Keratinocyte (primary cell): ENCODE results near the gene ZNF701. TPM values are rescaled to one million over a fixed set of nuclear protein-coding genes. Genes with fewer than 3 reads are reported as not detected.
"Not testable (repeated sequence)": the region's sequence is repeated elsewhere in the genome, so short reads cannot be mapped to it uniquely, and the experiment has no call there.

Experiments used
- DNase-seq: peaks from one replicate; pipeline ENCODE4 v3.0.0-alpha.2; 2011; ENCODE audit warnings: low read depth, missing footprints, low spot score
- FAIRE-seq: peaks from 2 replicates; lab custom pipeline; 2011; peaks lifted over from hg19 to GRCh38; lab: Jason Lieb, UNC
- H2AFZ ChIP-seq: 2 replicates; pipeline ENCODE4 v1.6.0; 2012; ENCODE audit warnings: low read length, control low read depth, inconsistent platforms; ENCODE audit not compliant: control insufficient read depth
- H3K27ac ChIP-seq: 2 replicates; pipeline ENCODE4 v1.5.1; 2011; ENCODE audit warnings: low read length; ENCODE audit not compliant: control insufficient read depth, insufficient read depth
- H3K27me3 ChIP-seq: 3 replicates; pipeline ENCODE4 v1.6.0; 2011; ENCODE audit warnings: low read length; ENCODE audit not compliant: control insufficient read depth, insufficient read depth; ENCODE audit errors: extremely low read depth
- H3K36me3 ChIP-seq, 2 experiments: 2 replicates in 1 of 2; 3 replicates in 1 of 2; pipeline ENCODE4 v1.5.1; 2011; ENCODE audit warnings: low read length in 2 of 2, mild to moderate bottlenecking in 1 of 2; ENCODE audit not compliant: control insufficient read depth in 2 of 2, insufficient read depth in 2 of 2; ENCODE audit errors: extremely low read depth in 1 of 2
- H3K4me1 ChIP-seq: 3 replicates; pipeline ENCODE4 v1.5.1; 2011; ENCODE audit warnings: low read length; ENCODE audit not compliant: control insufficient read depth, insufficient read depth; ENCODE audit errors: extremely low read depth
- H3K4me2 ChIP-seq: 3 replicates; pipeline ENCODE4 v1.6.0; 2011; ENCODE audit warnings: low read depth, low read length; ENCODE audit not compliant: control insufficient read depth, insufficient read depth; ENCODE audit errors: extremely low read depth
- H3K4me3 ChIP-seq, 3 experiments: fragments of 200-600 bp in 1 of 3; sonication (generic) in 1 of 3; 2 replicates in 2 of 3; 3 replicates in 1 of 3; pipeline ENCODE4 v1.5.1; 2011 to 2016; ENCODE audit warnings: low read length in 3 of 3, mild to moderate bottlenecking in 3 of 3, control low read depth in 2 of 3, inconsistent platforms in 1 of 3, low read depth in 1 of 3, mixed read lengths in 1 of 3, mixed run types in 1 of 3, moderate library complexity in 1 of 3; ENCODE audit not compliant: control insufficient read depth in 2 of 3, insufficient read depth in 2 of 3; ENCODE audit errors: extremely low read depth in 1 of 3
- H3K79me2 ChIP-seq: 2 replicates; pipeline ENCODE4 v1.6.0; 2012; ENCODE audit warnings: low read length; ENCODE audit not compliant: control insufficient read depth, insufficient read depth
- H3K9ac ChIP-seq: 3 replicates; pipeline ENCODE4 v1.6.0; 2011; ENCODE audit warnings: low read length; ENCODE audit not compliant: control insufficient read depth, insufficient read depth; ENCODE audit errors: extremely low read depth
- H3K9me1 ChIP-seq: 3 replicates; pipeline ENCODE4 v1.6.0; 2011; ENCODE audit warnings: low read length; ENCODE audit not compliant: control insufficient read depth, insufficient read depth; ENCODE audit errors: extremely low read depth
- H3K9me3 ChIP-seq: 2 replicates; pipeline ENCODE4 v1.5.1; 2012; ENCODE audit warnings: low read depth, low read length; ENCODE audit not compliant: control insufficient read depth
- H4K20me1 ChIP-seq: 3 replicates; pipeline ENCODE4 v1.6.0; 2011; ENCODE audit warnings: low read length; ENCODE audit not compliant: control insufficient read depth, insufficient read depth; ENCODE audit errors: extremely low read depth
- CTCF ChIP-seq, 3 experiments: IDR thresholded peaks in 1 of 3; conservative IDR thresholded peaks in 1 of 3; optimal IDR thresholded peaks in 1 of 3; 2 replicates in 2 of 3; 3 replicates in 1 of 3; pipeline versions ENCODE3 to v1.5.1; 2011; ENCODE audit warnings: low read length in 3 of 3, mild to moderate bottlenecking in 3 of 3, moderate library complexity in 2 of 3, control low read depth in 1 of 3, inconsistent platforms in 1 of 3; ENCODE audit not compliant: insufficient read depth in 2 of 3; ENCODE audit errors: extremely low read depth in 1 of 3
- EZH2 ChIP-seq: IDR thresholded peaks from one replicate; pipeline ENCODE4 v1.6.1; 2012; ENCODE audit warnings: inconsistent platforms, mild to moderate bottlenecking, low read length, moderate library complexity
- dilution Hi-C: fragments of 300-500 bp; cut with MboI; formaldehyde crosslinking; loops from one replicate; pipeline ENCODE4 v1.7.0; 2020; ENCODE audit warnings: low sequenced_read_pairs; ENCODE audit not compliant: extremely low pct_ligation_motif_present
- polyA plus RNA-seq, 5 experiments: library from polyadenylated mRNA; depleted of rRNA in 3 of 5; stranded (reverse) in 3 of 5; stranded (forward) in 1 of 5; unstranded in 1 of 5; fragments of >200 nt; gene quantifications; 1 replicate in 1 of 5; 2 replicates in 3 of 5; 3 replicates in 1 of 5; pipeline versions ENCODE4 v1.2.1 to v1.2.3, GENCODE V29; 2011 to 2012; ENCODE audit warnings: missing spikeins in 2 of 5, low read depth in 1 of 5, low replicate concordance in 1 of 5

The ZNF701 gene
- polyA plus RNA-seq, 1 donor (not counting 4 experiments of a cell fraction or from before 2014, with no cell fraction given) = 7.2 TPM

- H3K9me1 ChIP-seq, H3K4me3 ChIP-seq, H2AFZ ChIP-seq, H3K79me2 ChIP-seq, FAIRE-seq, H3K4me1 ChIP-seq, H3K27ac ChIP-seq, H3K27me3 ChIP-seq, H3K36me3 ChIP-seq, H3K4me2 ChIP-seq, DNase-seq, dilution Hi-C loops, H4K20me1 ChIP-seq, H3K9ac ChIP-seq: not testable (repeated sequence)
- H3K9me3 ChIP-seq = peaks cover 16% of the 10 kb centered on the region
Measured at GRCh38 chr19:52561611-52562010, 8.5 kb upstream of the ZNF701 start.

- Histone ChIP-seq H2AFZ (no peak overlapping the region), H3K79me2 (peaks cover 5% of the 10 kb centered on the region), H3K27me3 (no peaks in the 10 kb centered on the region), H4K20me1 (no peaks in the 10 kb centered on the region), H3K9ac (no peak overlapping the region), H3K4me2 (no peak overlapping the region), H3K4me1 (peaks cover 7% of the 10 kb centered on the region), H3K9me1 (no peaks in the 10 kb centered on the region), H3K27ac (no peak overlapping the region), H3K4me3 (no peak overlapping the region), H3K36me3 (peaks cover 3 to 4% of the 10 kb centered on the region in 2 experiments), H3K9me3 (peaks cover 5% of the 10 kb centered on the region)
- TF ChIP-seq CTCF (optimal IDR thresholded peaks at IDR 0.05 in 1 of 3, IDR thresholded peaks at IDR 0.05 in 1 of 3, conservative IDR thresholded peaks at IDR 0.05 in 1 of 3; ENCODE audit: extremely low read depth in 1 of 3, insufficient read depth in 2 of 3, low read length in 3 of 3) (no peak), EZH2 (no peak)
- no peak for FAIRE-seq
- DNase-seq = no peak
- dilution Hi-C loops = no loop called here
Measured at GRCh38 chr19:52566121-52566520, 4.0 kb upstream of the ZNF701 start.

- Histone ChIP-seq H3K4me3 (no peak overlapping the region), H4K20me1 (no peaks in the 10 kb centered on the region), H3K4me2 (no peak overlapping the region), H3K27ac (peak overlapping the region; percentile 33), H2AFZ (no peak overlapping the region), H3K9ac (no peak overlapping the region), H3K4me1 (peaks cover 8% of the 10 kb centered on the region), H3K36me3 (peaks cover 3 to 4% of the 10 kb centered on the region in 2 experiments), H3K9me1 (no peaks in the 10 kb centered on the region), H3K79me2 (peaks cover 9% of the 10 kb centered on the region), H3K27me3 (no peaks in the 10 kb centered on the region), H3K9me3 (peaks cover 5% of the 10 kb centered on the region)
- FAIRE-seq (peak; percentile 71), DNase-seq (peak; percentile 17)
- TF ChIP-seq CTCF (optimal IDR thresholded peaks at IDR 0.05 in 1 of 3, IDR thresholded peaks at IDR 0.05 in 1 of 3, conservative IDR thresholded peaks at IDR 0.05 in 1 of 3; ENCODE audit: extremely low read depth in 1 of 3, insufficient read depth in 2 of 3, low read length in 3 of 3) = no peak
- no peak for TF ChIP-seq EZH2
- dilution Hi-C loops = no loop called here
Measured at GRCh38 chr19:52566588-52566987, 3.5 kb upstream of the ZNF701 start.
